ENCODE measurements around the gene FSTL5.

FSTL5 gene

DNA sequence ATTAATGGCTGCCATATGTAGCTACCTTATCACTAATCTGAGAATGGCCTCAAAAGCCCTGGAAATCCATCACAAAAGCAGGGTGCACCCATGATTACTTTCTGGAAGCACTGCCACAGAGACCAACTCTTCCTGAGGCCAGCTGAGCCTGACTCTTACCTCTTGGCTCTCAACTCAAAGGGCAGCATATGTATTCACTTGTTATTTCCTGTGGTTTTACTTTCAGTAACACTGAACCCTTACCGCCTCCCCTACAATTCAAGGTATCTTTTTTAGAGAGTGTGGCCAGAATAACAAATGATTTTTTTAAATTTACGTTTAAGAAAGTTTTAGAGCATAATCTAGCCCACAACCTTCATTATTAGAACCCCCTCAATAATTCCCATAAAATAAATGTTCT, 434.9 kb downstream of the FSTL5 start:
- Histone ChIP-seq H3K27ac (no peak overlapping the region), H3K9me3 (replicated peaks in 1 of 11) (no peaks in the 10 kb centered on the region), H3K4me2 (no peak overlapping the region), H3K4me3 (no peak overlapping the region), H3K27me3 (no peaks in the 10 kb centered on the region), H3K36me3 (no peaks in the 10 kb centered on the region), H3K9ac (no peak overlapping the region), H4K20me1 (no peaks in the 10 kb centered on the region), H3K4me1 (no peaks in the 10 kb centered on the region)
- TF ChIP-seq Cebpa-rat (IDR thresholded peaks at IDR 0.05): no peak

DNA sequence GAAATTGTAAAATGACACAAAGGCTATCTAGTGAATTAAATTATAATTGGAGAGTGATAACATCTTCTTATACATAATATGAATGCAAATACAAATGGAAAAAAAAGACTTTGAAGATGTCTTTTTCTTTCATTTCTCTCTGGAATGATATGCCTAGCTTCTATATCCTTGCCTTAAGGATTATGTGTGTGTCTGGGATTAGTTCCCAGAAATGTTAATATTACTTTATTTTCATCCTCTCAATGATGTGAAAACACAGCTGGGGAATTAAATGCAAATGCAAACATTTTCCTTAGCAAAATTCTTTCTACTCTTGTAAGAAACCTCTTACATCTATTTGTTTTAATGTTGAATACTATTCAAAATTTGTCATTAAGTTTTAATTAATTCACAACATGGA, 441.9 kb downstream of the FSTL5 start:
- Histone ChIP-seq H3K36me3 (no peaks in the 10 kb centered on the region), H3K9ac (no peak overlapping the region), H3K4me3 (no peak overlapping the region), H3K4me2 (no peak overlapping the region), H4K20me1 (no peaks in the 10 kb centered on the region), H3K27ac (no peak overlapping the region), H3K4me1 (no peaks in the 10 kb centered on the region), H3K27me3 (no peaks in the 10 kb centered on the region), H3K9me3 (replicated peaks in 1 of 11) (no peaks in the 10 kb centered on the region)
- TF ChIP-seq Cebpa-rat (IDR thresholded peaks at IDR 0.05): no peak

DNA sequence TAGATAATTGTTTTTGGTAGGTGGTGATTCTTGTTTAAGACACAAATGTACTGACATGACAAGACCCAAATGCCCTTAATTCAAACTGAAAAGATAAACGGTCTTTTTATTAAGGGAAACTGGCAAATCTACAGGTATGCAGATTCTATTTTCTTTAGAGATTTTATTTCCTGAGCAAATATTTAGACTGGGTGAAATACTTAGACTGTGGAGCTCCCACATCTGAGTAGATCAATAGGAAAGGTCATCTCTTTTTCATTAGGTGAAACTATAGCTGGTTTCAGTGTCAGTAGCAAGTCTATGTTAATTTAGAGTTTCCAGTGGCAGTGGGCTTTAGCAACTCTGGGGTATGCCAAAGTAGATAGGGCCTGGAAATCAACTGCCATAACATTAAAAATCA, 446.7 kb downstream of the FSTL5 start:
- Histone ChIP-seq H3K4me2 (no peak overlapping the region), H3K27me3 (no peaks in the 10 kb centered on the region), H3K9ac (no peak overlapping the region), H3K9me3 (replicated peaks in 1 of 11) (no peaks in the 10 kb centered on the region), H3K27ac (no peak overlapping the region), H3K4me3 (no peak overlapping the region), H3K36me3 (no peaks in the 10 kb centered on the region), H3K4me1 (no peaks in the 10 kb centered on the region), H4K20me1 (no peaks in the 10 kb centered on the region)
- TF ChIP-seq Cebpa-rat (IDR thresholded peaks at IDR 0.05): no peak

DNA sequence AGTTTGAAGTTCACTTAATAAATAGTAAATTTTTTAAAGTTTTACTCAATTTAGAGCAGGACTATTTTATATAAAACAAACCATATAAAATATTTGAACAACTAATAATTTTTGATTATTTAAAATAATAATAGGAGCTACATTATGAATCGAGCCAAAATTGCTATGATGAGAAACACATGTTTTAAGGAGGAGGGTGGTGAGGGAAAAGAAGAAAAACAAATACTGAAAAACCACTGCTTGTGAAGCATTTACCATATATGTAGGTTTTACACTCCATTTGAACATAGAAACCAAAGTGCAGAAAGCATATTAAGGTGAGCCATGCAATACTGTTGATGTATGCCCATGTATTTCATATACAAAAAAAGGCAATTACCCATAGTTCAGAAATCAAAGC, 448.9 kb downstream of the FSTL5 start:
- Histone ChIP-seq H3K4me1 (no peaks in the 10 kb centered on the region), H3K4me2 (no peak overlapping the region), H3K9me3 (replicated peaks in 1 of 11) (no peaks in the 10 kb centered on the region), H4K20me1 (no peaks in the 10 kb centered on the region), H3K4me3 (no peak overlapping the region), H3K27me3 (no peaks in the 10 kb centered on the region), H3K9ac (no peak overlapping the region), H3K27ac (no peak overlapping the region), H3K36me3 (no peaks in the 10 kb centered on the region)
- no peak for TF ChIP-seq Cebpa-rat (IDR thresholded peaks at IDR 0.05)

DNA sequence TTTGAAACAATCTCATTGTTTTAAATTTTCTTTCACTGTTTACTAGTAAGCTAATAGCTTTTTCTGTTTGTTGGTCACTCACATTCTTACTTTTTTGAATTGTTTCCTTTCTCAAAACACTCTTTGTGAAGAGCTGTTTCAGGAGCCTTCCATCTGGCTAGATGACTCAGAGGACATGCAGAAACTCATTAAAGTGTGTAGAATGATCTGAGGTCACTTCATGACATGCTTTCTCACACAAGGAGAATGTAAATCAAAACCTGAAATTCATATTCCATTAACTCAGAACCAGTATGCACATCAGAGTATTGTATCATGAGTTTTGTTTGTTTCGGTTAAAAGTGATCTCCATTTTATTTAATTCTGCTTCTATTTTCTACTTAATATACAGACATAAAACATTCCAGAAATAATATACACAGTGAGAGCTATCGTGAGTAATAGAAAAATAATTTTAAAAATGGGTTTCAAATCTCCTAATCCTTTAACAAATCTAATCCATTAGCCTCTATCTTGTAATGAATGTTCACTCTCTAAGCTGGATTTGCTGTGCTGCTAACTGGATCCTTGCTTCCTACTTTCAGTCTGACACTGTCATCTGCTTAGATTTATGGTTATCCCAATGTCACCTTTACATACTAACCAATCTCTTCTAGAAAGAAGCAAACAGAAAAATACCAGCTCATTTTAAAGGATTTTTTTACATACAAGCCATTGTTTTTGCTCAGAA, 449.6 kb downstream of the FSTL5 start:
- Histone ChIP-seq H3K27ac (no peak overlapping the region), H3K27me3 (no peaks in the 10 kb centered on the region)

GRCh38 chr4:161704653-161705052, 459.1 kb downstream of the FSTL5 start:
- no peaks in the 10 kb centered on the region for H3K9me3 ChIP-seq (replicated peaks in 1 of 11)
- no peaks in the 10 kb centered on the region for H3K4me1 ChIP-seq
- H3K27me3 ChIP-seq: no peaks in the 10 kb centered on the region
- H3K4me3 ChIP-seq: no peak overlapping the region
- H3K4me2 ChIP-seq: no peak overlapping the region
- TF ChIP-seq Cebpa-rat (IDR thresholded peaks at IDR 0.05): no peak
- H3K36me3 ChIP-seq: no peaks in the 10 kb centered on the region
- H3K27ac ChIP-seq: no peak overlapping the region
- no peaks in the 10 kb centered on the region for H4K20me1 ChIP-seq
- H3K9ac ChIP-seq: no peak overlapping the region

More for the DNA sequence above, 449.6 kb downstream of the FSTL5 start:
- Histone ChIP-seq H3K9me3 (replicated peaks in 1 of 11) (no peaks in the 10 kb centered on the region), H3K9ac (no peak overlapping the region), H4K20me1 (no peaks in the 10 kb centered on the region), H3K36me3 (no peaks in the 10 kb centered on the region), H3K4me2 (no peak overlapping the region), H3K4me3 (no peak overlapping the region), H3K4me1 (no peaks in the 10 kb centered on the region)
- TF ChIP-seq Cebpa-rat (IDR thresholded peaks at IDR 0.05): no peak

DNA sequence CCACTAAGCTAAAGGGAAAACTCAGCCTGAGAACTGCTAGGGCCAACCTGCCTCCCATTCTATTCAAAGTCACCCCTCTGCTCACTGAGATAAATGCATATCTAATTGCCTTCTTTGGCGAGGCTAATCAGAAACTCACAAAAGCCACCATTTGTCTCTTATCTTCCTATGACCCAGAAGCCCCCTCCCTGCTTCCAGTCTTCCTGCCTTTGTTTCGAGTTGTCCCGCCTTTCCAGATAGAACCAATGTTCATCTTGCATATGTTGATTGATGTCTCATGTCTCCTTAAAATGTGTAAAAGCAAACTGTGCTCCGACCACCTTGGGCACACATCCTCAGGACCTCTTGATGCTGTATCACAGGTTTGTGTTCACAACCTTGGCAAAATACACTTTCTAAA, 459.8 kb downstream of the FSTL5 start:
- no peaks in the 10 kb centered on the region for H3K4me1 ChIP-seq
- no peaks in the 10 kb centered on the region for H3K9me3 ChIP-seq (replicated peaks in 1 of 11)
- H3K9ac ChIP-seq: no peak overlapping the region
- H3K36me3 ChIP-seq: no peaks in the 10 kb centered on the region
- no peak overlapping the region for H3K4me3 ChIP-seq
- H3K27me3 ChIP-seq: no peaks in the 10 kb centered on the region
- no peak overlapping the region for H3K4me2 ChIP-seq
- no peak overlapping the region for H3K27ac ChIP-seq
- no peak for TF ChIP-seq Cebpa-rat (IDR thresholded peaks at IDR 0.05)
- H4K20me1 ChIP-seq: no peaks in the 10 kb centered on the region

DNA sequence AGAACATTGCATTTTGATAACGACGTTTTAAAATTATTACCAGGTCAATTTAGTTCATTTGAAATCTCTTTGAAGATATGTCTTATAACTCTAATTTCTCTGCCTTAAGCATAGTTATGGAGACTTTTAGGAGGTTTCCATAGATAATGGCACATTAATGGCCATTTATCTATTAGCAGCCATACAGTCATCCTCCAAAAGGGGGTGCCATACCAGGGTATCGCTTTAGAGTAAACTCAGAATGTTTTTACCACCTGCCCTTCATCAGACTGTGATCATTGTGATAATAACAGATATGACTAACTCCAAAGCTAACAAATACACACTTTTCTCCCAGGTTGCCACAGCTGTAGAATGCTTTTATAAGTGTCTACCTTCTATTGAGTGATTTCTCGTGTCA, 461.5 kb downstream of the FSTL5 start:
- TF ChIP-seq Cebpa-rat (IDR thresholded peaks at IDR 0.05): no peak
- Histone ChIP-seq H3K4me3 (no peak overlapping the region), H3K36me3 (no peaks in the 10 kb centered on the region), H3K9me3 (replicated peaks in 1 of 11) (no peaks in the 10 kb centered on the region), H4K20me1 (no peaks in the 10 kb centered on the region), H3K9ac (no peak overlapping the region), H3K27ac (no peak overlapping the region), H3K4me2 (no peak overlapping the region), H3K4me1 (no peaks in the 10 kb centered on the region), H3K27me3 (no peaks in the 10 kb centered on the region)

DNA sequence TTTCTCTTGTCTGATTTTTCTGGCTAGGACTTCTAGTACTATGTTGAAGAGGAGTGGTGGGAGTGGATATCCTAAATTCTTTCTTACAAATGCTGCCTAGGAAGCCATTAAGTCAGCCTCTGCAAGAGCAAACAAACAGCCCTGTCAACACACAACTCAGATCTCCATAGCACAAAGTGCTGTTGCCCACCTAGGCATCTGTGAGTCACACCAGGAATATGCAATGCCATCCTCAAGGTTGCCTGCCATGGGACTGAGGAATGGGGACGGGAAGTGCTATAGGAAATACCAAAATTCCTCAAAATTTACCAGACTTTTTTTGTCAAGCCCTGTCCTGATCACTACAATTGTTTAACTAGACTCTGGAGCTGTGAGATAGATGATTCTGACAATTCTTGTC, 466.9 kb downstream of the FSTL5 start:
- H3K9me3 ChIP-seq (replicated peaks in 1 of 11): no peaks in the 10 kb centered on the region
- H3K36me3 ChIP-seq: no peaks in the 10 kb centered on the region
- no peak overlapping the region for H3K4me3 ChIP-seq
- no peak overlapping the region for H3K9ac ChIP-seq
- H3K27me3 ChIP-seq: no peaks in the 10 kb centered on the region
- no peaks in the 10 kb centered on the region for H4K20me1 ChIP-seq
- H3K4me2 ChIP-seq: no peak overlapping the region
- no peak for TF ChIP-seq Cebpa-rat (IDR thresholded peaks at IDR 0.05)
- no peaks in the 10 kb centered on the region for H3K4me1 ChIP-seq
- H3K27ac ChIP-seq: no peak overlapping the region

DNA sequence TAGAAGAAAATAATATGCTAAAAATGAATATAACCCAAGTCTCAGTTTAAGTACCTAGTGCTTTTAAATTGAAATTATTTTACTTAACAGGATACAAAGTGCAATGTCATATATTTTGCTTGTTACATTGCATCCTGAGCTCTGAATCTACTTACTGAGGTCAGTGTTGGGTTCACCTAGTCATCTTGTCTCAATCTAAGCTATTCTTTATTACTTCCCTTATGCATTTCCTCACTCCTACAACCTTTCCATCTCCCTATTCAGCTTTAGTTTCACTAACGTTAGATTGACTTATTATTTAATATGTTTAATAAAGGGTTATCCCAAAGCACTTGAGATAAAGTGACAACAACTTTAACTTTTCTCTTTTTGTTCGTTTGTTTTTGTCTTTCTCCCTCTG, 483.7 kb downstream of the FSTL5 start:
- H3K9me3 ChIP-seq (replicated peaks in 1 of 11): no peaks in the 10 kb centered on the region
- no peaks in the 10 kb centered on the region for H3K4me1 ChIP-seq
- no peak overlapping the region for H3K27ac ChIP-seq
- no peak overlapping the region for H3K4me2 ChIP-seq
- H4K20me1 ChIP-seq: no peaks in the 10 kb centered on the region
- no peak overlapping the region for H3K9ac ChIP-seq
- no peaks in the 10 kb centered on the region for H3K36me3 ChIP-seq
- no peaks in the 10 kb centered on the region for H3K27me3 ChIP-seq
- no peak for TF ChIP-seq Cebpa-rat (IDR thresholded peaks at IDR 0.05)
- H3K4me3 ChIP-seq: no peak overlapping the region
